ENCODE data around the gene NPY4R. TPM values are rescaled to one million over a fixed set of nuclear protein-coding genes. Genes with fewer than 3 reads are reported as not detected.
"Not testable (repeated sequence)": the region's sequence is repeated elsewhere in the genome, so short reads cannot be mapped to it uniquely, and the experiment has no call there.

The NPY4R gene
- total RNA-seq, 2 experiments from 2014 or later = not detected

- H3K36me3 ChIP-seq (ENCODE audit: insufficient read depth, low read length); intact Hi-C loops (cut with micrococcal nuclease; ENCODE audit: unreplicated experiment); H3K4me3 ChIP-seq (ENCODE audit: low read depth, low read length, poor library complexity, severe bottlenecking); BruUV-seq (replicated peaks); H3K27ac ChIP-seq (ENCODE audit: low read depth, low read length, poor library complexity, severe bottlenecking); H2AFZ ChIP-seq (ENCODE audit: low read length); H3K9me3 ChIP-seq (ENCODE audit: low read length); CTCF ChIA-PET (ENCODE audit: unreplicated experiment); H3K9me2 ChIP-seq (ENCODE audit: insufficient read depth, low read length); POLR2A ChIA-PET; H3K79me2 ChIP-seq (ENCODE audit: insufficient read depth, low read depth, low read length); H4K20me1 ChIP-seq (ENCODE audit: insufficient read depth, low read length); H3K4me2 ChIP-seq (ENCODE audit: low read length); DNase-seq (ENCODE audit: low spot score); H3K4me1 ChIP-seq (ENCODE audit: insufficient read depth, low read length, poor library complexity, severe bottlenecking): not testable (repeated sequence)
These were observed 50.5 kb downstream of the NPY4R start for GRCh38 chr10:46415291-46415690.

- POLR2A ChIA-PET; H3K4me2 ChIP-seq (ENCODE audit: low read length); H3K9me3 ChIP-seq (ENCODE audit: low read length); H3K79me2 ChIP-seq (ENCODE audit: insufficient read depth, low read depth, low read length); H3K9me2 ChIP-seq (ENCODE audit: insufficient read depth, low read length); H2AFZ ChIP-seq (ENCODE audit: low read length); BruUV-seq (replicated peaks); H3K4me3 ChIP-seq (ENCODE audit: low read depth, low read length, poor library complexity, severe bottlenecking); H3K4me1 ChIP-seq (ENCODE audit: insufficient read depth, low read length, poor library complexity, severe bottlenecking); H4K20me1 ChIP-seq (ENCODE audit: insufficient read depth, low read length); CTCF ChIA-PET (ENCODE audit: unreplicated experiment); H3K36me3 ChIP-seq (ENCODE audit: insufficient read depth, low read length); intact Hi-C loops (cut with micrococcal nuclease; ENCODE audit: unreplicated experiment); H3K27ac ChIP-seq (ENCODE audit: low read depth, low read length, poor library complexity, severe bottlenecking); DNase-seq (ENCODE audit: low spot score): not testable (repeated sequence)
These were observed 53.1 kb downstream of the NPY4R start for GRCh38 chr10:46412665-46413064.

- CTCF ChIA-PET (ENCODE audit: unreplicated experiment); POLR2A ChIA-PET; H3K4me3 ChIP-seq (ENCODE audit: low read depth, low read length, poor library complexity, severe bottlenecking): not testable (repeated sequence)
These were observed 54.6 kb downstream of the NPY4R start for GRCh38 chr10:46411123-46411522.

More at GRCh38 chr10:46411123-46411522, 54.6 kb downstream of the NPY4R start:
- H3K79me2 ChIP-seq (ENCODE audit: insufficient read depth, low read depth, low read length); DNase-seq (ENCODE audit: low spot score); H3K4me1 ChIP-seq (ENCODE audit: insufficient read depth, low read length, poor library complexity, severe bottlenecking); intact Hi-C loops (cut with micrococcal nuclease; ENCODE audit: unreplicated experiment); H4K20me1 ChIP-seq (ENCODE audit: insufficient read depth, low read length); H3K9me2 ChIP-seq (ENCODE audit: insufficient read depth, low read length); H3K36me3 ChIP-seq (ENCODE audit: insufficient read depth, low read length); H3K9me3 ChIP-seq (ENCODE audit: low read length); H2AFZ ChIP-seq (ENCODE audit: low read length); H3K4me2 ChIP-seq (ENCODE audit: low read length); H3K27ac ChIP-seq (ENCODE audit: low read depth, low read length, poor library complexity, severe bottlenecking); BruUV-seq (replicated peaks): not testable (repeated sequence)

Other genes starting within 250 kb of the NPY4R start
- not detected in 2 replicates for gene ANTXRL, start 179.0 kb downstream of the NPY4R start, total RNA-seq (2014; rRNA removed; shearing (Covaris generic))
- 0.95 TPM in 1 of 2 replicates, not detected in the other for gene ANTXRL, start 179.0 kb downstream of the NPY4R start, total RNA-seq (2022)
- not detected in 2 replicates for gene ANXA8L1, start 90.2 kb downstream of the NPY4R start, total RNA-seq (2014; rRNA removed; shearing (Covaris generic))
- gene ANXA8L1, start 90.2 kb downstream of the NPY4R start, total RNA-seq (2022) = not detected in 2 replicates
- gene GPRIN2, start 90.7 kb upstream of the NPY4R start, total RNA-seq (2014; rRNA removed; shearing (Covaris generic)) = not detected in 2 replicates
- not detected in 2 replicates for gene GPRIN2, start 90.7 kb upstream of the NPY4R start, total RNA-seq (2022)
- 0.25 and 0.31 TPM in 2 replicates for gene SYT15, start 113.2 kb upstream of the NPY4R start, total RNA-seq (2014; rRNA removed; shearing (Covaris generic))
- gene SYT15, start 113.2 kb upstream of the NPY4R start, total RNA-seq (2022) = 1.5 and 2.1 TPM in 2 replicates

Data from OCI-LY7 (cell line).